Measurements from ENCODE around the gene NATD1. TPM values are rescaled to one million over a fixed set of nuclear protein-coding genes. Genes with fewer than 3 reads are reported as not detected.
"Not testable (repeated sequence)": the region's sequence is repeated elsewhere in the genome, so short reads cannot be mapped to it uniquely, and the experiment has no call there.

NATD1 gene
- polyA plus RNA-seq, 3 donors, result 5.2 to 12.8 (median 7.3) TPM

- WGBS, 3 donors, result 68 to 80% (median 78%) methylated on average over 12 of the region's 12 CpGs
- no peak overlapping the region for H3K27ac ChIP-seq (ENCODE audit: low read depth, low read length)
These were observed 13.4 kb downstream of the NATD1 start for GRCh38 chr17:21239680-21240368.

DNA sequence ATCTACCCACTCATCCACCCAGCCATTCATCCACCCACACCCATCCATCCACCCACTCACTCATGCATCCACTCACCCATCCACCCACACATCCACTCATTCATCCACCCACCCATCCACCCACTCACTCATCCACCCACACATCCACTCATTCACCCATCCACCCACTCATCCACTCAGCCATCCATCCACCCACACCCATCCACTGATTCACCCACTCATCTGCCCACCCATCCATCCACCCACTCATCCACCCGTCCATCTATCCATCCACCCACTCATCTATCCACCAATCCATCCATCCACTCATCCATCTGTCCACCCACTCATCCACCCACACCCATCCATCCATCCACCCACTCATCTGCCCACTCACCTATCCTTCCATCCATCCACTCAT, 17.3 kb downstream of the NATD1 start:
- 72 to 88% (median 74%) methylated on average over 1 of the region's 1 CpG for WGBS, 3 donors
- no peak overlapping the region for H3K27ac ChIP-seq (ENCODE audit: low read depth, low read length)

DNA sequence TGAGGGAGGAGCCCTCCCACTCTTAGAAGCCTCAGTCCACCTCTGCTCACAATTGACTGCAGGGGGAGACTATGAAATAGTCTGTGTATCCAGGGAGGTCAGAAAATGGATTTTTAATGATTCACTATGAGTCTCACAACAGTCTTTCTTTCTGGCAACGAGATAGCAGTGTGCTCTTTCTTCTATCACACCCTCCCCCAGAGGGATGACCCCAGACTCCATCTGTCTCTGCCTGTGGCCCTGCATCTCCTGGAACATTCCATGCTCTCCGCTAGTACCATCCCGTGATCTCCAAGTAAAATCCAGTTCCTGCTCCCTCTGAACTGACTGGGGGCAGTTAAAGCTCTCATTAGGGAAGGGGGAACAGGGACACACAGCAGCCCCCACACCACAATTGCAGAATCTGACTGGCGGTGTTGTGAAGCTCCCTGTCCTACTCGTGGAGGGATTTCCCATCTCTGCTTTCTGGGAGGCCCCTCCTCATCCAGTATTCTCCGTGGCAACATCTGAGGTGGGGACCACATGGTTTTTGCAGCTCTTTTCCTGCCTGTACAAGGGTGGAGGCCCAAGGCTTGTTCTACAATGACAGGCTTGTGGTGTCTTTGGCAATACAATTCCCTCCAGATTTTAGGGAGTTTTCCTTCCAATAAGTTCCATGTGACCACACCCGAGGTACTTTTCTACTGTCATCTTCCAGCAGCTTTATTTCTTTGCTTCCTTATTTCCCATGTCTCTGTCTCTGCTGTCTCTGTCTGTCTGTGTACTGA, 19.4 kb downstream of the NATD1 start:
- 53 to 71% (median 56%) methylated on average over 7 of the region's 7 CpGs for WGBS, 3 donors

GRCh38 chr17:21232033-21232749, 21.0 kb downstream of the NATD1 start:
- H3K27ac ChIP-seq (ENCODE audit: low read depth, low read length), result no peak overlapping the region
- 92 to 95% (median 93%) methylated on average over 4 of the region's 4 CpGs for WGBS, 3 donors

More for the DNA sequence above, 19.4 kb downstream of the NATD1 start:
- H3K27ac ChIP-seq (ENCODE audit: low read depth, low read length), result no peak overlapping the region

DNA sequence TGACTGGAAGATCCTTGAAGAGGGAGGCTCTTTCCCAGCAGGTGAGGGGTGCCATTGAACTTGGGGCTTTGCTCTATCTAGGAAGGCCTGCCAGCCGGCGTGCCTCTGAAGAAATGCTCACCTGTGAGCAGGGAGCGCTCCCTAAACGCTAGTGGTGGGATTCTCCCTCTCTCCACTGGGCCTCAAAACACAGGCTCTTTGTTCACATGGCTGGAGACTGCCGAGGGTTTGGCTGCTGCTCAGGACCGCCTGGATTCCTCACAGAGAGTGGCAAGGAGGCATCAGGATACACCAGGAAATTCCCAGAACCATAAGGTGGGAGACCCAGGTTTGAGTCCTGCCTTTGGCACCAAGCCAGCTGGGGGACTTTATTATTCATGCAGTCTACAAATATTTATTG, 21.7 kb downstream of the NATD1 start:
- WGBS, 3 donors, result 59 to 86% (median 83%) methylated on average over 6 of the region's 6 CpGs
- no peak overlapping the region for H3K27ac ChIP-seq (ENCODE audit: low read depth, low read length)

DNA sequence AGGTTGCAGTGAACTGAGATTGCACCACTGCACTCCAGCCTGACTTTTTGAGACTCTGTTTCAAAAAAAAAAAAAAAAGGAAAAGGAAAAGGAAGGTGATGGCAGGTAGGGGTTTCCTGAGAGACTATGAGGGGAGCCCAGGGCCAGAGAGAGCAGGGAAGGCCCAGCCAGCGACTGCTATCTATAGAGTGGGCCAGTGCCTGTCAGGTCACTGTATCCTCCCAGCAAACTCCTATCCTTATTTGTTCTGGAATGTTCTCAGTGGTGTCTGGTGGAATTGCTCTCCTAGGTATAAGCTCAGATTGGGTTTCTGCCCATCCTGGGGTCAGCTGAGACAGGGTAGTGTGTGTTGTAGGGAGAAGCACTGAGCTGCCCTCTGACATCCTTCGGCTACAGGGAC, 24.4 kb downstream of the NATD1 start:
- WGBS, 3 donors, result 65 to 91% (median 69%) methylated on average over 2 of the region's 2 CpGs

GRCh38 chr17:21228111-21228510, 25.1 kb downstream of the NATD1 start:
- 60 to 69% (median 66%) methylated on average over 4 of the region's 4 CpGs for WGBS, 3 donors
- no peak overlapping the region for H3K27ac ChIP-seq (ENCODE audit: low read depth, low read length)

More for the DNA sequence above, 24.4 kb downstream of the NATD1 start:
- no peak overlapping the region for H3K27ac ChIP-seq (ENCODE audit: low read depth, low read length)

GRCh38 chr17:21227277-21227676, 25.9 kb downstream of the NATD1 start:
- 85 to 90% (median 89%) methylated on average over 11 of the region's 11 CpGs for WGBS, 3 donors
- not testable (repeated sequence) for H3K27ac ChIP-seq (ENCODE audit: low read depth, low read length)

DNA sequence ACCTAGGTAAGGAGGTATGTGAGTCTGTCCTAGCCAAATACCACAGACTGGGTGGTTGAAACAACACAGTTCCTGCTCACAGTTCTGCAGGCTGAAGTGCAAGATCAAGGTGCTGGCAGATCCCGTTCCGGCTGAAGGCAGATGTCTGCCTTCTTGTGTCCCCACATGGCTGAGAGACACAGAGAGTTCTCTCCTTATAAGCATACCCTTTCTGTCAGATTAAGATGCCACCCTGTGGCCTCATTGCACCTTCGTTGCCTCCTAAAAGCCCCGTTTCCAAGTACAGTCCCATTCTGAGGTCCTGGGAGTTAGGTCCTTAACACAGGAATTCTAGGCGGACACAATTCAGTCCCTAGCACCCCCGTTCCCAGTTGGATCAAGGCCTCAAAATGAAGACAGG, 30.1 kb downstream of the NATD1 start:
- no peak overlapping the region for H3K27ac ChIP-seq (ENCODE audit: low read depth, low read length)
- 90 to 95% (median 94%) methylated on average over 6 of the region's 6 CpGs for WGBS, 3 donors

GRCh38 chr17:21218831-21219380, 34.3 kb downstream of the NATD1 start:
- 61 to 86% (median 64%) methylated on average over 3 of the region's 3 CpGs for WGBS, 3 donors
- no peak overlapping the region for H3K27ac ChIP-seq (ENCODE audit: low read depth, low read length)

DNA sequence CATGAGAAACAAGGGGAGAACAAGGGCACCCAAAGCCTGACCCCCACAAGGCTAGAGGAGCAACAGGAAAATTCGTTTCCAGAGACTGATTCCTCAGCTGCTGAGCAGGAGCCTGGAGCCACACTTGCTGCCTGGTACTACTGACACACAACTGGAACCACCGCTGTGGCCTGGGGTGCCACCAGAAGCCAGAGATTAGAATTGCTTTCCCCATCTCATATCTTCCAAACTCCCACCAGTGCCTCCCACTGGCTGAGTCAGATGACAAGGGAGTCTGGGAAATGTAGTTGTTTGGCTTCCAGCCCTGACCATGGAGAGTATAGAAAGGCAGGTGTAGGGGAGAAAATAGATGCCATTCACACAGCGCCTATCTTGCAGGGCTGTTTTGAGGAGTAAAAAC, 35.1 kb downstream of the NATD1 start:
- no peak overlapping the region for H3K27ac ChIP-seq (ENCODE audit: low read depth, low read length)
- 80 to 87% (median 81%) methylated on average over 3 of the region's 3 CpGs for WGBS, 3 donors

DNA sequence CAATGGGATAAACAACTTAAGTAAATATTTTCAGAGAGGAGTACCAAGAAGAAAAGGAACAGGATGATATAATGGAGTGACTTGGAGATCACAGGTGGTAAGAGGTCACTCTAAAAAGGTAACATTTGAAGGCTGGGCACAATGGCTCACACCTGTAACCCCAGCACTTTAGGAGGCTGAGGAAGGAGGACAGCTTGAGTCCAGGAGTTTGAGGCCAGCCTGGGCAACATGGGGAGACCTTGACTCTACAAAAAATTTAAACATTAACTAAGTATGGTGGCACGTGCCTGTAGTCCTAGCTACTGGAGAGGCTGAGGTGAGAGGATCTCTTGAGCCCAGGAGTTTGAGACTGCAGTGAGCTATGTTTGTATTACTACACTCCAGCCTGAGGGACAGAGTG, 35.9 kb downstream of the NATD1 start:
- 56 to 90% (median 85%) methylated on average over 1 of the region's 1 CpG for WGBS, 3 donors
- H3K27ac ChIP-seq (ENCODE audit: low read depth, low read length), result no peak overlapping the region

- WGBS, 3 donors, result 79 to 92% (median 82%) methylated on average over 6 of the region's 6 CpGs
- H3K27ac ChIP-seq (ENCODE audit: low read depth, low read length), result no peak overlapping the region
These were observed 37.3 kb downstream of the NATD1 start for GRCh38 chr17:21215935-21216334.

DNA sequence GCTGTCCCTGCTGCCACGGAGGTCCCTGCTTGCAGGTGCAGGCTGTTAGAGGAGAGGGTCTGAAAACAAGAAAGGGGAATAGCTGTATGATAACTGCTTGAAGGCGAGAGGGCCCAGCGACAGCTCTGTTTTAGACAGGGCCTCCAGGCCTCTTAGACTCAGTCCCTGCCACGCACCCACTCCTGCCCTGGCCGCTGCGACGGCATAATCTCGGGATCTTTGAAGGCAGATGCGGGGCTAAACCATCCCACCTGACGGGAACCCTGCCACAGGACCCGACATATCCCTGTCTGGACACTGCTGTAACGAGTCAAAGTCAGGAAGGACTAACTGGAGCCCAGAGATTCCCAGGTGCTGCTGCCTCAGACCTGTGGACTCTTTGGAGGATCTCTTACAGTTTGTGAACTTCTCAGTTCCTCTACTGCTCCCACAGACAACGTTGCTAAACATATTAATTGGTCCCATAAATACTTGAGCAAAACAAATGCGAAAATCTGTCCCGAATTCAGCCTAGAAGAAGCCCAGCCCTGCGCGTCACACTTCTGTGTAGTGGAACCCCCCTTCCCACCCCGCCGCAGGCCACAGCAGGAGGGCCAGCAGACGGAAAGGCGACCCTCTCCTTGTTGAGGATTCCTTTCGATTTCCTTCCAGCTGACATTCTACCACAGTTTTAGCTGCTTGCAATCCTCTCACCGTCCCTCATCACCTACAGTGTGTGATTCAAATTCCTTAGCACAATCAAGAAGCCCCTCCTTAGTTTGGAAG, 38.3 kb downstream of the NATD1 start:
- peak overlapping the region; percentile 53 for H3K27ac ChIP-seq (ENCODE audit: low read depth, low read length)
- 9 to 13% (median 9%) methylated on average over 23 of the region's 23 CpGs for WGBS, 3 donors

- peak within 1 kb of the TSS; percentile 53 for H3K27ac ChIP-seq (ENCODE audit: low read depth, low read length)
- WGBS, 3 donors, result 0% methylated on average over 70 to 76 of the region's 76 CpGs
These were observed 39.0 kb downstream of the NATD1 start, which contains the start of gene TMEM11 for GRCh38 chr17:21214015-21214776. Gene TMEM11, minus strand, starts transcription at chr17:21214161. Its CDS starts 9 bp downstream, at chr17:21214152.

DNA sequence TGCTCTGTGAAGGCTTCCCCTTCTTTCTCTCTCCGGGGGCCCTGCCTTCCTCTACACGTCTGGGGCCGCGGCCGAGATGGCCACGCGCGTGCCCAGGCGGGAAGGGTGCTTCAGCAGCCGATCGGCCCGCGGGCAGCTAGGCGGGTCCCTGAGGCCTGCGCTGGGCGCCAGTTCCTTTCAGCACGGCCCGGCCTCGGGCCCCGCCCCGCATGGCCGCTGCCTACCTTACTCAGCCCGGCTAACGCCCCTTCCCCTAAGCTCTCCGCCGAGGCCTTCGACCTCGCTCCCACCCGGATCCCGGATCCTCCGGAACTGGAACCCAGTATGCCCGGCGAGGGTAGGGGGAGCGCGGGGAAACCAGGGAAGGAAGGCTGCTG, 39.6 kb downstream of the NATD1 start:
- 0 to 1% (median 0%) methylated on average over 31 to 35 of the region's 35 CpGs for WGBS, 3 donors

GRCh38 chr17:21212826-21213637, 40.2 kb downstream of the NATD1 start:
- WGBS, 3 donors, result 4 to 6% (median 6%) methylated on average over 18 of the region's 18 CpGs
- peak overlapping the region; percentile 2 for H3K27ac ChIP-seq (ENCODE audit: low read depth, low read length)

More for the DNA sequence above, 39.6 kb downstream of the NATD1 start:
- H3K27ac ChIP-seq (ENCODE audit: low read depth, low read length), result peak overlapping the region; percentile 48
